ENCODE measurements around the gene FAM209A.

DNA sequence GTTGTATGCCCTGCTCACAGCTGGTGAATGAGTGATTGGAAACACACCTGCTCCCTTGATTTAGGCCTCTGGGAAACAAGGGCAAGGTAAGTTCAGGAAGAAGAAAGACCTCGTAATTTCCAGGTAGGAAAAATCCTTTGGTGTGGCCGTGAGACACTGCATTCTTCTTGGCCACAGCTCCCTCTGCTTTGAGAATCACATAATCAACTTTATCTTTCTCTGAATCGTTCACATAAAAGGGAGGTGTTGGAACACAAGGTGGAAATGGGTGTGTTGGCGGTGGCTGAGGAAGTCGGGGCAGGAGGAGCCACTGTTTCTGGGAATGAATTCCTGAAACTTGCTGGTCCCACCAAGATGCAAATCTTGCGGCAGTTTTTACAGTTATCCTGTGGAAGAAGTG, 34.4 kb downstream of the FAM209A start:
- no peak for TF ChIP-seq EP300 (IDR thresholded peaks at IDR 0.05)
- TF ChIP-seq POLR2A (IDR thresholded peaks at IDR 0.05): no peak
- no peak for TF ChIP-seq CTCF (IDR thresholded peaks at IDR 0.05)

All from sigmoid colon (tissue), 4 donors.